GM19328 (cell line): Measurements from ENCODE around the gene IGFBPL1.

Source experiments
- ATAC-seq: cut with Tn5 transposase; IDR thresholded peaks from one replicate; pipeline ENCODE4 v1.9.1; 2021; ENCODE audit warnings: mild to moderate bottlenecking, moderate library complexity; ENCODE audit not compliant: unreplicated experiment

IGFBPL1 gene

GRCh38 chr9:38358390-38359296, 65.6 kb downstream of the IGFBPL1 start:
- ATAC-seq, result no peak

GRCh38 chr9:38357350-38358114, 66.7 kb downstream of the IGFBPL1 start:
- ATAC-seq, result no peak

GRCh38 chr9:38356851-38357250, 67.4 kb downstream of the IGFBPL1 start:
- ATAC-seq, result no peak
